Measurements from ENCODE around the gene CNDP1.
"Not testable (repeated sequence)": the region's sequence is repeated elsewhere in the genome, so short reads cannot be mapped to it uniquely, and the experiment has no call there.

The CNDP1 gene

DNA sequence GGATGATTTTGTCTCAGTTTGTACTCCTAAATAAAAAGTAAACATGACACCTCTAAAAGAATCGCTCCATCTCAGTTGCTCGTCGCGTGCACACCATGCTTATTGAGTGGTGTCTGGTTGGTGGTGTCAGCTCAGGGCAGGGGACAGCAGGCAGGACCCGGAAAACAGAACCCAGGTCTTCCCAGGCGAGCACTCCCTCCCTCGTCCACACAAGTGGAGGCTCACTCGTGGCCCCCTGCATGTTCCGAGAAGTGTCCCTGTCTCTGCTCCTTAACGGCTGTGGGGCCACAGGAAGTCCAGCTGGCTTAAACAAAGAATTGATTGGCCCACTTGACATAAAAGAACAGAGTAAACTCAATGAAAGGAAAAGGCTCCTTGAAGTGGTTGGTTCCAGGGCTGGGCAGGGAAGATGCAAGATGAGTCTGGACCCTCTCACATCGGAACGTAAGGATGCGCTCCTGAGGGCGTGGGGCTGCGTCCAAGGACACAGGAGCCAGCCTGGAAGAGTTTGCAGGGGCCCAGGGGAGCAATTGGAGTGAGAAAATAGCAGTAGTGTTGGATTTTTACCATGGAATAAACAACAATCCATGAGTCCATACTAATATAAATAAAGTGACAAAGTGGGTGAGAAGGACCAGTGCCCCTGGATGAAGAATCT is 13.1 kb upstream of the CNDP1 start:
- H3K4me1 Mint-ChIP-seq (ENCODE audit: low read depth): peaks cover 31% of the 10 kb centered on the region
- intact Hi-C loops (cut with micrococcal nuclease): no loop called here
- no peaks in the 10 kb centered on the region for H3K9me3 Mint-ChIP-seq
- no peaks in the 10 kb centered on the region for H3K27me3 Mint-ChIP-seq
- no peak overlapping the region for H3K27ac Mint-ChIP-seq
- no peak overlapping the region for H3K4me3 Mint-ChIP-seq
- peaks cover 70% of the 10 kb centered on the region for H3K36me3 Mint-ChIP-seq (ENCODE audit: low read depth)

GRCh38 chr18:74522635-74523548 is 11.4 kb upstream of the CNDP1 start:
- peaks cover 53% of the 10 kb centered on the region for H3K36me3 Mint-ChIP-seq (ENCODE audit: low read depth)
- no peaks in the 10 kb centered on the region for H3K27me3 Mint-ChIP-seq
- no peak overlapping the region for H3K27ac Mint-ChIP-seq
- no peaks in the 10 kb centered on the region for H3K9me3 Mint-ChIP-seq
- intact Hi-C loops (cut with micrococcal nuclease): no loop called here
- H3K4me1 Mint-ChIP-seq (ENCODE audit: low read depth): peaks cover 31% of the 10 kb centered on the region
- no peak overlapping the region for H3K4me3 Mint-ChIP-seq

GRCh38 chr18:74524097-74524496 is 10.2 kb upstream of the CNDP1 start:
- H3K9me3 Mint-ChIP-seq: no peaks in the 10 kb centered on the region
- intact Hi-C loops (cut with micrococcal nuclease): no loop called here
- H3K4me1 Mint-ChIP-seq (ENCODE audit: low read depth): peaks cover 22% of the 10 kb centered on the region
- H3K27me3 Mint-ChIP-seq: no peaks in the 10 kb centered on the region
- no peak overlapping the region for H3K4me3 Mint-ChIP-seq
- peak overlapping the region; percentile 80 for H3K27ac Mint-ChIP-seq
- peaks cover 41% of the 10 kb centered on the region for H3K36me3 Mint-ChIP-seq (ENCODE audit: low read depth)

GRCh38 chr18:74524915-74525314 is 9.4 kb upstream of the CNDP1 start:
- H3K9me3 Mint-ChIP-seq; H3K27me3 Mint-ChIP-seq; H3K4me3 Mint-ChIP-seq; intact Hi-C loops (cut with micrococcal nuclease): not testable (repeated sequence)
- H3K36me3 Mint-ChIP-seq (ENCODE audit: low read depth): peaks cover 33% of the 10 kb centered on the region
- peaks cover 18% of the 10 kb centered on the region for H3K4me1 Mint-ChIP-seq (ENCODE audit: low read depth)
- H3K27ac Mint-ChIP-seq: peak overlapping the region; percentile 80

DNA sequence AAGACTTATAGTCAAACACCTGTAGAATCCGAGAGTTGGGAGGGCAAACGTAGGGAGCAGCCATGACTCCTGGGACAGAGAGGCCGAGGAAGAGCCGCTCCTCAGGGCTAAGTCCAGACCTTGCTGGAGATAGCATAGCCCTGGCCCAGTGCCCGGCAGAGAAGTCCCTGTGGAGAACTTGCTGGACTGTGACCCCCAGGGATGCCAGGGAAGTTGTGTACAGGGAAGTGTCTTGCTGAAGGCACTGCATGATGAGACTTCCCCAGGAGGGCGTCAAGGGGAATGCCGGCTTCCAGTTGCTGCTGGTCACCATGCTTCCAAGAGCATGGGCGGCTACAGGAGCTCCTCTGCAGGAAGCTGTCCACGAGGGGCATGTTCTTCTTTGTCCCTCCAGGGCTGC is 8.6 kb upstream of the CNDP1 start:
- H3K27ac Mint-ChIP-seq: no peak overlapping the region
- intact Hi-C loops (cut with micrococcal nuclease): no loop called here
- H3K4me3 Mint-ChIP-seq: no peak overlapping the region
- H3K9me3 Mint-ChIP-seq: no peaks in the 10 kb centered on the region
- H3K27me3 Mint-ChIP-seq: peaks cover 2% of the 10 kb centered on the region
- peaks cover 18% of the 10 kb centered on the region for H3K4me1 Mint-ChIP-seq (ENCODE audit: low read depth)
- H3K36me3 Mint-ChIP-seq (ENCODE audit: low read depth): peaks cover 24% of the 10 kb centered on the region

DNA sequence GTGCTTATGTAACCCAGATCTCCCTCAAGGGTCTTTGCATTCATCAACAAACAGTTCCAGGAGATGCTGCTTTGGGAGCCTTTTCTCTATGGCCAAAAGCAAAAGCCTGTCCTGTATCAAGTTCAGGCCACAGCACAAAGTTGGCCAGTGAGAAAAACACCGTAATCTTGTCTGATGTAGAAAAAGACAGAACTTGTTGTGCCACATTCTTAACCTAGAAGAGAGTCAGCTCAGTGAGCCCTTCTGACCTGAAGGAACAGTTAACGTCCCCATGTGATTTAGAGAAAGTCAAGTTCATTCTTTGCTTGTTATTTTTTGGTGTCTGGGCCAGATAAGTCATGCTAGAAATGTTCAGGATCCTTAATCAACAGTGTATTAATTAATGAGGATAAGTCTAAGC is 7.8 kb upstream of the CNDP1 start:
- H3K27ac Mint-ChIP-seq: no peak overlapping the region
- intact Hi-C loops (cut with micrococcal nuclease): no loop called here
- peaks cover 18% of the 10 kb centered on the region for H3K4me1 Mint-ChIP-seq (ENCODE audit: low read depth)
- H3K27me3 Mint-ChIP-seq: peaks cover 4% of the 10 kb centered on the region
- H3K9me3 Mint-ChIP-seq: no peaks in the 10 kb centered on the region
- no peak overlapping the region for H3K4me3 Mint-ChIP-seq
- H3K36me3 Mint-ChIP-seq (ENCODE audit: low read depth): peaks cover 17% of the 10 kb centered on the region

DNA sequence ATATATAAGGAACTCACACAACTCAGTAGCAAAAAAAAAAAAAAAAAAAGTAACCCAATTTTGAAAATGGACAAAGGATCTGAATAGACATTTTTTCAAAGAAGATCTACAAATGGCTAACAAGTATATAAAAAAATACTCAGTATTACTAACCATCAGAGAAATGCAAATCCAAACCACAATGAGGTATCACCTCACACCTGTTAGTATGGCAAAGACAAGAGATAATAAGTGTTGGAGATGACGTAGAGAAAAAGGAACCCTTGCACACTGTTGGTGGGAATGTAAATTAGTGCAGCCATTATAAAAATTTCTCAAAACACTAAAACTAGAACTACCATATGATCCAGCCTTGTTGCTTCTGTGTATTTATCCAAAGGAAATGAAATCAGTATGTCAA is 5.8 kb upstream of the CNDP1 start:
- intact Hi-C loops (cut with micrococcal nuclease): no loop called here
- peaks cover 4% of the 10 kb centered on the region for H3K27me3 Mint-ChIP-seq

GRCh38 chr18:74528913-74529312 is 5.4 kb upstream of the CNDP1 start:
- H3K27me3 Mint-ChIP-seq: peaks cover 4% of the 10 kb centered on the region
- intact Hi-C loops (cut with micrococcal nuclease): no loop called here
- no peak overlapping the region for H3K27ac Mint-ChIP-seq
- peaks cover 8% of the 10 kb centered on the region for H3K4me1 Mint-ChIP-seq (ENCODE audit: low read depth)
- no peaks in the 10 kb centered on the region for H3K36me3 Mint-ChIP-seq (ENCODE audit: low read depth)
- H3K9me3 Mint-ChIP-seq: no peaks in the 10 kb centered on the region
- no peak overlapping the region for H3K4me3 Mint-ChIP-seq

More for the DNA sequence above, 5.8 kb upstream of the CNDP1 start:
- peaks cover 9% of the 10 kb centered on the region for H3K4me1 Mint-ChIP-seq (ENCODE audit: low read depth)
- H3K36me3 Mint-ChIP-seq (ENCODE audit: low read depth): no peaks in the 10 kb centered on the region
- H3K4me3 Mint-ChIP-seq: no peak overlapping the region
- H3K9me3 Mint-ChIP-seq: no peaks in the 10 kb centered on the region
- H3K27ac Mint-ChIP-seq: no peak overlapping the region

- Mint-ChIP-seq H3K36me3 (ENCODE audit: low read depth) (no peaks in the 10 kb centered on the region), H3K4me1 (ENCODE audit: low read depth) (peaks cover 3% of the 10 kb centered on the region), H3K27ac (no peak overlapping the region), H3K4me3 (no peak overlapping the region), H3K27me3 (peaks cover 4% of the 10 kb centered on the region), H3K9me3 (no peaks in the 10 kb centered on the region)
- intact Hi-C loops (cut with micrococcal nuclease): no loop called here
Observed at GRCh38 chr18:74529378-74529777, 4.9 kb upstream of the CNDP1 start.

DNA sequence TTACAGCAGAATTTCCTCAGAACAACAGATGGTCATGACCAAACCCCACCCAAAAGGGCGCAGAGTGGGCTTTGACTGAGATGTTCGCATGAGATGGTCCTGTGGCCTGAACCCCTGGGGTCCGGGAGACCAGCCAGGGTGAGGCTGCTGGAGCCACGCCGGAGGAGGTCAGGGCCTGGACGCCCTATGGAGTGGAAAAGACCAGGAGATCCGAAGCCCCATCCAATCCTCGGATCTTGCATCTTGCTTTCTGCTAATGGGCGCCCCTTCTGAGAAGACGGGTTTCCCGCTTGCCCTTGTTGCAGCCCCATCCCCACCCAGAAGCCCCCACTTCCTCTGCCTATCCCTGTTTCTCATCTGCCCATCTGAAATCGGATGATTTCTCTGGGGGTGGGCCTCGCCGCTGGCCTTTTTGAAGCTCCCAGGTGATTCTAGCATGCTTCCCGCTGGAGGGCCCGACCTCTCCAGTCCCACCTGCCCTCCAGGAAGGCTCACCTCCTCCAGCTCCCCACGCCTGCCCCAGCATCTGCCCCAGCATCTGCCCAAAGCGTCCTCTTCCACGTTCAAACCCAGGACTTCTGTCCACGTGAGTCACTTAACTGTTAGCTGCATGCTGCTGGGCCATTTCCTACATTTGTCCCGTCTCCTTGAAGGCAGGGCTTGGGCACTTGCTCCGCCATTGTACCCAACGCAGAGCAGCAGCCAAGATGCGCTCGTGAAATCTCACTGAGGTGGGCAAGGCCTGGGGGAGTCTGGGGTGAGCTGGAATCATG is 4.3 kb upstream of the CNDP1 start:
- Mint-ChIP-seq H3K4me1 (ENCODE audit: low read depth) (no peaks in the 10 kb centered on the region), H3K9me3 (no peaks in the 10 kb centered on the region), H3K4me3 (no peak overlapping the region), H3K36me3 (ENCODE audit: low read depth) (no peaks in the 10 kb centered on the region), H3K27me3 (peaks cover 4% of the 10 kb centered on the region), H3K27ac (no peak overlapping the region)
- intact Hi-C loops (cut with micrococcal nuclease): no loop called here

DNA sequence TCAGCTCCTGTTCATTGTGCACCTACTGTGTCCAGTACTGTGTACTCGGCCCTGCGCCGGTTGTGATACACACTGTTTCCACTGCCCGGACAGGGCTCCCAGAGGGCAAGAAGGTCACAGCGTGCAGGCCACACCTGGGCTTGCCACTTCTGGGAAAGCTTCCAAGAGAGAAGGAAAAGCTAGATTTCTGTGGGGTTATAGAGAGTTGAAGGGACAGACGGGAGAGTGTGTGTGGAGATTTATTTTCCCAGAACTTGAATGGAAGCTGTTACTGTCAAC is 3.8 kb upstream of the CNDP1 start:
- H3K4me1 Mint-ChIP-seq (ENCODE audit: low read depth): no peaks in the 10 kb centered on the region
- no peak overlapping the region for H3K4me3 Mint-ChIP-seq
- no peak overlapping the region for H3K27ac Mint-ChIP-seq
- intact Hi-C loops (cut with micrococcal nuclease): no loop called here
- H3K27me3 Mint-ChIP-seq: peaks cover 4% of the 10 kb centered on the region
- no peaks in the 10 kb centered on the region for H3K36me3 Mint-ChIP-seq (ENCODE audit: low read depth)
- H3K9me3 Mint-ChIP-seq: no peaks in the 10 kb centered on the region

- H3K4me1 Mint-ChIP-seq (ENCODE audit: low read depth): no peaks in the 10 kb centered on the region
- H3K27me3 Mint-ChIP-seq: peaks cover 4% of the 10 kb centered on the region
- H3K36me3 Mint-ChIP-seq (ENCODE audit: low read depth): no peaks in the 10 kb centered on the region
- no peaks in the 10 kb centered on the region for H3K9me3 Mint-ChIP-seq
- intact Hi-C loops (cut with micrococcal nuclease): no loop called here
- no peak overlapping the region for H3K27ac Mint-ChIP-seq
- no peak overlapping the region for H3K4me3 Mint-ChIP-seq
Observed at GRCh38 chr18:74531043-74531442, 3.3 kb upstream of the CNDP1 start.

- Mint-ChIP-seq H3K4me3 (no peak overlapping the region), H3K27ac (no peak overlapping the region), H3K9me3 (no peaks in the 10 kb centered on the region), H3K27me3 (peaks cover 4% of the 10 kb centered on the region), H3K36me3 (ENCODE audit: low read depth) (no peaks in the 10 kb centered on the region), H3K4me1 (ENCODE audit: low read depth) (no peaks in the 10 kb centered on the region)
- intact Hi-C loops (cut with micrococcal nuclease): no loop called here
Observed at GRCh38 chr18:74532511-74533025, 1.7 kb upstream of the CNDP1 start.

DNA sequence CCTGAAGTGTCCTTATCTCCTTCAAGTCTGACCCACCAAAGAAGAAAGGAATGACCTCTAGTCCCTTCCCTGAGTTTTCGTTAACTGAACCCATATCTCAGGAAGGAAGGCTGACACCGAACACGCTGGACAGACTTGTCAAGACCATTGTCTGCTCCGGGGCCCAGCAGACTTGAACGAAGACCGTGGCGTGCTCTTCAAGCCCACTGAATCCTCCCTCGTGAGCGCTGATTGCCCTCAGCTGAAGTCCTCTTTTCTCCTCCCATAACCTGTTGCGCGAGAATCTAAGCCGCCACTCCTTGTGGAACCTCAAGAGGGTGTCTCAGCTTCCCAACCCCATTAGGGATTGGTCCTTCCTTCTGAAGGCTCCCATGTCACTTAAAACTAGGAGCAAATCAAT is 634 bp upstream of the CNDP1 start:
- Mint-ChIP-seq H3K4me3 (no peak overlapping the region), H3K36me3 (ENCODE audit: low read depth) (no peaks in the 10 kb centered on the region), H3K27ac (no peak overlapping the region), H3K27me3 (peaks cover 4% of the 10 kb centered on the region), H3K4me1 (ENCODE audit: low read depth) (no peaks in the 10 kb centered on the region), H3K9me3 (no peaks in the 10 kb centered on the region)
- intact Hi-C loops (cut with micrococcal nuclease): no loop called here

All from dendritic cell treated with granulocyte-macrophage colony-stimulating factor and Interleukin-4, amounts not matched to agents 40 ng/mL and 50 ng/mL, for 4 days (primary cell).